HFF-Myc (cell line): ENCODE measurements around the gene TMEM52.

ENCODE experiments used
- DNase-seq: peaks from one replicate; pipeline ENCODE4 v3.0.0-alpha.2; 2011; ENCODE audit warnings: low read depth; ENCODE audit errors: extremely low read depth
- H3K4me3 ChIP-seq: replicated peaks from 2 replicates; pipeline ENCODE4 v1.5.1; 2011; ENCODE audit warnings: low read depth, mild to moderate bottlenecking, control low read depth, low read length
- CTCF ChIP-seq: IDR thresholded peaks from 2 replicates; pipeline ENCODE4 v1.5.1; 2012; ENCODE audit warnings: mild to moderate bottlenecking, low read depth, low read length, control low read depth; ENCODE audit errors: missing control alignments

Gene TMEM52

GRCh38 chr1:1876335-1876930 is 42.6 kb downstream of the TMEM52 start:
- H3K4me3 ChIP-seq = no peak overlapping the region
- no peak for DNase-seq
- TF ChIP-seq CTCF = no peak

GRCh38 chr1:1875932-1876331 is 43.1 kb downstream of the TMEM52 start:
- no peak for TF ChIP-seq CTCF
- no peak for DNase-seq
- H3K4me3 ChIP-seq = no peak overlapping the region

GRCh38 chr1:1874901-1875300 is 44.2 kb downstream of the TMEM52 start:
- TF ChIP-seq CTCF = no peak
- DNase-seq = no peak
- H3K4me3 ChIP-seq = no peak overlapping the region

GRCh38 chr1:1873186-1873585 is 45.9 kb downstream of the TMEM52 start:
- no peak for TF ChIP-seq CTCF
- DNase-seq = no peak
- no peak overlapping the region for H3K4me3 ChIP-seq

GRCh38 chr1:1872329-1872994 is 46.6 kb downstream of the TMEM52 start:
- no peak for TF ChIP-seq CTCF
- DNase-seq = no peak
- H3K4me3 ChIP-seq = no peak overlapping the region

- no peak for TF ChIP-seq CTCF
- no peak for DNase-seq
- H3K4me3 ChIP-seq = no peak overlapping the region
These were observed 49.6 kb downstream of the TMEM52 start for GRCh38 chr1:1869469-1869868.
